Measurements from ENCODE around the gene VPS18. TPM values are rescaled to one million over a fixed set of nuclear protein-coding genes. Genes with fewer than 3 reads are reported as not detected.

VPS18 gene, protein sequence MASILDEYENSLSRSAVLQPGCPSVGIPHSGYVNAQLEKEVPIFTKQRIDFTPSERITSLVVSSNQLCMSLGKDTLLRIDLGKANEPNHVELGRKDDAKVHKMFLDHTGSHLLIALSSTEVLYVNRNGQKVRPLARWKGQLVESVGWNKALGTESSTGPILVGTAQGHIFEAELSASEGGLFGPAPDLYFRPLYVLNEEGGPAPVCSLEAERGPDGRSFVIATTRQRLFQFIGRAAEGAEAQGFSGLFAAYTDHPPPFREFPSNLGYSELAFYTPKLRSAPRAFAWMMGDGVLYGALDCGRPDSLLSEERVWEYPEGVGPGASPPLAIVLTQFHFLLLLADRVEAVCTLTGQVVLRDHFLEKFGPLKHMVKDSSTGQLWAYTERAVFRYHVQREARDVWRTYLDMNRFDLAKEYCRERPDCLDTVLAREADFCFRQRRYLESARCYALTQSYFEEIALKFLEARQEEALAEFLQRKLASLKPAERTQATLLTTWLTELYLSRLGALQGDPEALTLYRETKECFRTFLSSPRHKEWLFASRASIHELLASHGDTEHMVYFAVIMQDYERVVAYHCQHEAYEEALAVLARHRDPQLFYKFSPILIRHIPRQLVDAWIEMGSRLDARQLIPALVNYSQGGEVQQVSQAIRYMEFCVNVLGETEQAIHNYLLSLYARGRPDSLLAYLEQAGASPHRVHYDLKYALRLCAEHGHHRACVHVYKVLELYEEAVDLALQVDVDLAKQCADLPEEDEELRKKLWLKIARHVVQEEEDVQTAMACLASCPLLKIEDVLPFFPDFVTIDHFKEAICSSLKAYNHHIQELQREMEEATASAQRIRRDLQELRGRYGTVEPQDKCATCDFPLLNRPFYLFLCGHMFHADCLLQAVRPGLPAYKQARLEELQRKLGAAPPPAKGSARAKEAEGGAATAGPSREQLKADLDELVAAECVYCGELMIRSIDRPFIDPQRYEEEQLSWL
- 26.6 and 30.7 TPM in 2 replicates for total RNA-seq

DNA sequence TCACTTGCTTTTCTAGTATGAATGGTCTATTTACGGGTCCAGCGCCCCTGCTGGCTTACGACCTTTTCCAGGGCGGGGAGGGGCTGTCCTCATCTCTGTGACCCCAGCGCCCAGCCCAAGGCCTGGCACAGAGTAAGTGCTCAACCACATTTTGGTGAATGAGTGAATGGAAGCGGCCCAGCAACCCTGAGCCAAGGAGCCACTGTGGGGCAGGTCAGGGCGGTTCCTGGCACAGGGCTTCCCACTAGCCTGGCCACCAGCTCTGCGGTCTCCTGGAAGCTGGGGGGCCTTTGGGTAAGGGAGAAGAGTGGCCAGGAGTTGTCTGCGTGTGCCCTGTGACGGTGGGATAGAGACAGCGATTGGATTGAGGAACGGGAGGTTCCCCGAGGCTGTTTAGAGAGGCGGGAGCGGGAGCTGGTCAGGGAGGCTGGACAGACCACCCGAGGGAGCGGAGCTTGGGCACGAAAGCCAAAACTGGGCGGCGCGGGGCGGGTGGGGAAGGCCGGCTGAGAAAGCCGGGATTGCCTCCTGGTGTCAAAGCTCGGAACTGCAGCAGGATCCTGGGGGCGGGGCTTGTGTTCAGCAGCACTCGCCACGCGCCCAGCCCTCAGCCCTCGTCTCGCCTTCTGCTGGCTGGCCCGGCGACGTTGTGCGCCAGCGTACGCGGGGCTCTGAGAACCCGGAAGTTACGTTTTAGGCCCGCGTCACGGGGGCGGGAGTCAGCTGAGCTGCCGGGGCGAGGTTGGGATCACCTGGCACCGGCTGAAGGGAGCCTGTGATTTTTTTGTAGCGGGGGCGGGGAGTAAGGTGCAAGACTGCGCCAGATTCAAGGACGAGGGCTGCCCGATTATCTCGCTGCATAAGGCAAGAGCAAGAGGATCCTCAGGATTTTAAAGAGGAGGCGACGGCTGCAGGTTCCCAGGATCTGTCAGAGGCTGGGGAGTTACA lies at the start of gene VPS18:
Gene VPS18, plus strand, starts transcription at position 718 of the 948 bp plus-strand sequence. CDS start 319 bp downstream, outside the sequence.

DNA sequence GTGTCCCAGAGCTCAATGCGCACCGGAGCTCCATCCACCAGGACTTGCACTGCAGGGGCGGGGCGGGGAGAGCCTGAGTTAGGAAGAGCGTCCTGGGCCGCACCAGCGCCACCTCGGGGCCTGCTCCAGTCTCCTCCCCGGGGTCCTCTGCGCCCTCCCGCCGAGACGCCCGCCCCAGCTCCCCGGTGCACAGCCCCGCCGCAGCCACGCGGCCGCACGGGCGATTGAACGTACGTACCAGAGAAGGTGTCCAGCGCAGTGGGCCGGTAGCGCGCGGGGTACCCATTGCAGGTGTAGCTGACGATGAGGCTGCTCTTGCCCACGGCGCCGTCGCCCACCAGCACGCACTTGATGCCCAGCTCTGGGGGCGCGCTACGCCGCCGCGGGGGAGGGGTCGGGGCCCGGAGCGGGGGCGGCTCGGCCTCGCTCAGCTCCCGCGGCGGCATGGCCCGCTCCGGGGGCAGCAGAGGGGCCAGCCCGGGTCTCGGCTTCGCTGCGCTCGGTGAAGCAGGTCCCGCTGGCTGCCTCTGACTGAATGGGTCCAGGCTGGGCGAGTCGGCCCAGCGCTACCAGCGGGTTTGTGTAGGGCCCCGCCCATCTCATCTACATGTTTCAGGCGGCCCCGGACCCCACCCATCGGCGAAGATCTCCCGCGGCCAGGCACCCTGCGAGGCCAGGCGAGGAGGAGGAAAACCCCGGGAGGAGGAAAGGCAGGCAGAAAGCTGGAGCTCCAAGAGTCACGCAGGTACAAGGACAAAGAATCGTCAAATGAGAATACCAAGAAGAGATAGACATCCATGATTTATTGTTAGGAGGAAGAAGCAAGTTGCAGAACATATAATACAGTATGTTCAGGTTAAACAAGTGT lies 20.3 kb upstream of the VPS18 start, which contains the start of gene RHOV:
Gene RHOV, minus strand, starts transcription at position 541 of the 868 bp plus-strand sequence. Its CDS starts 95 bp downstream, at position 446.

DNA sequence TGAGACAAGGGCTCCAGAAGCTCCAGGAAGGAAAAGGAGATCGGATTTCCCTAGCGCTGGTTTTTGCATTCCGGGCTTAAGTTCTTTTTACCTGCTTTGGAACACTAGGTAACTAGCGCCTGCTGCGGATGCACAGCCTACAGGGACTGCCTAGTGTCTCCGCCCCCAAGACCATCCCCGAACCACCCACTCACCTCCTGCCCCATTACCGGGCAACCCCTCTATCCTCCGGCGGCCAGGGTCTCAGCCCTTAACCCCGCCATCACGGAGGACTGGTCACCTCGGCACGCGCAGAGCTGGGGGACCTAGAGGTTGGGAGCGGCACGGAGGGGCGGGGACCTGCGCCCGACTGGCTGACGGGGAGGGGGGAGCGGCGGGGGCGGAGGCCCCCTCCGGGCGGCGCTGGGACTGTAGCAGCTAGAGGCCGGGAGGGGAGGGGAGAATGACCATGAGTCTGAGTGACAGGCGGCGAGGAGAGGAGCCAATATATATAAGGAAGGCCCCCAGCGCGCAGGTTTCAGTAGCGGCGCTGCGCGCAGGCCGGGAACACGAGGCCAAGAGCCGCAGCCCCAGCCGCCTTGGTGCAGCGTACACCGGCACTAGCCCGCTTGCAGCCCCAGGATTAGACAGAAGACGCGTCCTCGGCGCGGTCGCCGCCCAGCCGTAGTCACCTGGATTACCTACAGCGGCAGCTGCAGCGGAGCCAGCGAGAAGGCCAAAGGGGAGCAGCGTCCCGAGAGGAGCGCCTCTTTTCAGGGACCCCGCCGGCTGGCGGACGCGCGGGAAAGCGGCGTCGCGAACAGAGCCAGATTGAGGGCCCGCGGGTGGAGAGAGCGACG lies 34.8 kb downstream of the VPS18 start, which contains the start of gene DLL4:
Gene DLL4, plus strand, starts transcription at position 520 of the 839 bp plus-strand sequence. CDS start 329 bp downstream, outside the sequence.

DNA sequence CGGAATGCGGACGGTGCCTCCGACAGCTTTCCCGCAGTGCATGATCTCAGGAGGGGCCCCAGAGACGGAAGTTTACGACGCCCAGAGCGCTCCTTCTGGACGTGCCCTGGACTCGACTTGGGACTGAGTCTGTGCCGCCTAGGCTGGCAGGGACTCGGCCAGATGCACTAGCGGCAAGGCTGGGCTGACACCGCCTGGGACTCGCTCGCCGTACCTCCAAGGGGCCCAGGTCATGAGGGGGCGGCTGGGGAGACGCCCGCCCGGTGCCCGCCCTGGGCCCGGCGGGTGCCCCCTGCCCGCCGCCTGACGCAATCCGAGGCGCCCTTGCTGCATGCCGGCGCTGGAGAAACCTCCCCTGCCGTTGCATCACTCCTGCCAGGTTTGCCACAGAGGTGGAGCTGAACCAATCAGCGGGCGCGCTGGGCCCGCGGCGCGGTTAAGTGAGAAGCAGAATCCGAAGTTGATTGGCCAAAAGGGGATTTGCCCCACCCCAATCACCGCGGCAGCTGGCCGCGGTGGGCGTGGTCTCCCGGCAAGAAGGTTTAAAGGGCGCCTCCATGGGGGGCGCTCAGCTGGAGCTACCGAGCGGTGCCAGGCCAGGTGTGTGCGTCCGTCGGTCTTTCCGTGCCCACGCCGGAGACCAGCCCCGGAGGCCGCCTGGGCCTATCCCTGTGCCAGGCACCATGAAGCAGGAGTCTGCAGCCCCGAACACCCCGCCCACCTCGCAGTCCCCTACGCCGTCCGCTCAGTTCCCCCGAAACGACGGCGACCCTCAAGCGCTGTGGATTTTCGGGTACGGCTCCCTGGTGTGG lies 58.9 kb downstream of the VPS18 start, which contains the start of gene CHAC1:
Gene CHAC1, plus strand, starts transcription at position 571 of the 812 bp plus-strand sequence. Its CDS starts 113 bp downstream, at position 684.

Other genes with a start within 250 kb of the VPS18 start
- gene RAD51, start 199.3 kb upstream of the VPS18 start, total RNA-seq: 1.2 and 5.6 TPM in 2 replicates
- 21.8 and 28.2 TPM in 2 replicates for gene RMDN3, start 139.2 kb upstream of the VPS18 start, total RNA-seq
- gene GCHFR, start 130.4 kb upstream of the VPS18 start, total RNA-seq: 26.3 and 32.4 TPM in 2 replicates
- gene C15orf62, start 124.5 kb upstream of the VPS18 start, total RNA-seq: 0.34 TPM in 1 of 2 replicates, not detected in the other
- 16.0 and 25.7 TPM in 2 replicates for gene ZFYVE19, start 87.4 kb upstream of the VPS18 start, total RNA-seq
- gene DNAJC17, start 87.0 kb upstream of the VPS18 start, total RNA-seq: 18.1 and 24.5 TPM in 2 replicates
- not detected in 2 replicates for gene PPP1R14D, start 65.7 kb upstream of the VPS18 start, total RNA-seq
- 0.09 and 0.58 TPM in 2 replicates for gene SPINT1, start 50.4 kb upstream of the VPS18 start, total RNA-seq
- gene RHOV, start 20.2 kb upstream of the VPS18 start, total RNA-seq: not detected in 2 replicates
- 0.26 TPM in 1 of 2 replicates, not detected in the other for gene DLL4, start 34.9 kb downstream of the VPS18 start, total RNA-seq
- gene CHAC1, start 59.0 kb downstream of the VPS18 start, total RNA-seq: 33.9 and 60.4 TPM in 2 replicates
- gene INO80, start 221.8 kb downstream of the VPS18 start, total RNA-seq: 23.8 and 28.7 TPM in 2 replicates

Measured in pericardium fibroblast (primary cell).